HEK293 (cell line): Measurements from ENCODE around the gene TAS2R42.

ENCODE experiments used
- ATF2 ChIP-seq: fragments of 450-650 bp; formaldehyde crosslinking; IDR thresholded peaks from 2 replicates; pipeline ENCODE4 v1.5.1; 2016; ENCODE audit warnings: missing biosample characterization, missing genetic modification characterization, low read depth
- CTCF ChIP-seq: fragments of 450-650 bp; formaldehyde crosslinking; IDR thresholded peaks from 2 replicates; pipeline ENCODE4 v1.5.1; 2016; ENCODE audit warnings: missing biosample characterization, missing genetic modification characterization
- KLF9 ChIP-seq: fragments of 450-650 bp; formaldehyde crosslinking; IDR thresholded peaks from 2 replicates; pipeline ENCODE4 v1.5.1; 2016; ENCODE audit warnings: missing biosample characterization, missing genetic modification characterization, low read depth
- RBAK ChIP-seq: fragments of 450-650 bp; formaldehyde crosslinking; IDR thresholded peaks from 2 replicates; pipeline ENCODE4 v1.5.1; 2016; ENCODE audit warnings: missing biosample characterization, missing genetic modification characterization
- REST ChIP-seq: fragments of 450-650 bp; formaldehyde crosslinking; IDR thresholded peaks from 2 replicates; pipeline ENCODE4 v1.5.1; 2016; ENCODE audit warnings: missing biosample characterization, missing genetic modification characterization
- SALL2 ChIP-seq: fragments of 450-650 bp; formaldehyde crosslinking; IDR thresholded peaks from 2 replicates; pipeline ENCODE4 v1.5.0; 2017; ENCODE audit warnings: missing biosample characterization, mild to moderate bottlenecking, missing genetic modification characterization, borderline replicate concordance
- YY1 ChIP-seq: fragments of 450-650 bp; formaldehyde crosslinking; IDR thresholded peaks from 2 replicates; pipeline ENCODE4 v1.5.1; 2018; ENCODE audit warnings: missing biosample characterization, missing genetic modification characterization
- ZBTB26 ChIP-seq: fragments of 450-650 bp; formaldehyde crosslinking; optimal IDR thresholded peaks from 2 replicates; pipeline ENCODE3; 2016; ENCODE audit warnings: missing biosample characterization, mild to moderate bottlenecking, missing genetic modification characterization
- ZNF19 ChIP-seq: fragments of 450-650 bp; formaldehyde crosslinking; IDR thresholded peaks from 2 replicates; pipeline ENCODE4; 2016; ENCODE audit warnings: missing biosample characterization, missing genetic modification characterization, low read depth
- ZNF544 ChIP-seq: fragments of 450-650 bp; formaldehyde crosslinking; IDR thresholded peaks from 2 replicates; pipeline ENCODE4 v1.5.0; 2017; ENCODE audit warnings: missing biosample characterization, missing genetic modification characterization
- ZNF621 ChIP-seq: fragments of 450-650 bp; formaldehyde crosslinking; IDR thresholded peaks from 2 replicates; pipeline ENCODE4 v1.5.1; 2017; ENCODE audit warnings: missing biosample characterization, missing genetic modification characterization
- ZNF792 ChIP-seq: fragments of 450-650 bp; formaldehyde crosslinking; IDR thresholded peaks from 2 replicates; pipeline ENCODE4 v1.5.1; 2016; ENCODE audit warnings: missing biosample characterization, missing genetic modification characterization

GRCh38 chr12:11227373-11227772, 40.6 kb upstream of the TAS2R42 start:
- TF ChIP-seq REST (tag by site-specific recombination), result no peak
- TF ChIP-seq ZNF621, result no peak
- TF ChIP-seq ZNF792, result no peak
- no peak for TF ChIP-seq YY1 (tag by site-specific recombination)
- no peak for TF ChIP-seq KLF9 (tag by site-specific recombination)
- no peak for TF ChIP-seq ATF2
- TF ChIP-seq CTCF (tag by site-specific recombination), result no peak
- no peak for TF ChIP-seq RBAK (tag by site-specific recombination)
- no peak for TF ChIP-seq ZNF19 (tag by site-specific recombination)
- TF ChIP-seq ZNF544 (tag by site-specific recombination), result no peak
- no peak for TF ChIP-seq ZBTB26 (tag by site-specific recombination)
- TF ChIP-seq SALL2 (tag by site-specific recombination), result no peak
